GM12878 (cell line): ENCODE data around the gene DIS3L2. TPM values are rescaled to one million over a fixed set of nuclear protein-coding genes. Genes with fewer than 3 reads are reported as not detected.

Experiments
- ATAC-seq: fragments of 200-7000 bp; cut with Tn5 transposase; 3 replicates; pipeline ENCODE4 v1.9.1; 2020; ENCODE audit warnings: mild to moderate bottlenecking, moderate library complexity
- BruUV-seq: library from RNA; stranded (reverse); fragments of 400-500 nt; replicated peaks from 2 replicates; lab custom pipeline; 2021; lab: Mats Ljungman, UMichigan
- CTCF ChIA-PET: fragments of 300-600 bp; sonication (Branson Sonifier 250); formaldehyde crosslinking; extraction: SDS; loops from one replicate; lab custom pipeline; 2021; ENCODE audit warnings: inconsistent platforms; lab: Yijun Ruan, JAX
- POLR2A ChIA-PET: fragments of 350-600 bp; formaldehyde crosslinking; extraction: SDS; loops from one replicate; lab custom pipeline; 2021; ENCODE audit warnings: inconsistent platforms; lab: Charles Lee
- RAD21 ChIA-PET: fragments of 300-600 bp; sonication (Branson Sonifier 250); formaldehyde crosslinking; loops from one replicate; lab custom pipeline; 2023; ENCODE audit warnings: antibody characterized with exemption; ENCODE audit not compliant: unreplicated experiment; lab: Charles Lee
- SMC1A ChIA-PET: fragments of 300-600 bp; sonication (Branson Sonifier 250); formaldehyde crosslinking; loops from one replicate; lab custom pipeline; 2023; ENCODE audit not compliant: unreplicated experiment, uncharacterized antibody; lab: Charles Lee
- DNase-seq: peaks from one replicate; pipeline ENCODE4 v3.0.0-alpha.2; 2011; ENCODE audit warnings: low read depth, low spot score
- FAIRE-seq: peaks from 3 replicates; lab custom pipeline; 2011; peaks lifted over from hg19 to GRCh38; lab: Jason Lieb, UNC
- H2AFZ ChIP-seq: 2 replicates; pipeline ENCODE4 v1.6.0; 2011; ENCODE audit warnings: low read depth, low read length, control low read depth; ENCODE audit not compliant: control insufficient read depth
- H3K27ac ChIP-seq: 2 replicates; pipeline ENCODE4 v1.5.1; 2011; ENCODE audit warnings: control low read depth; ENCODE audit not compliant: control insufficient read depth, insufficient read depth
- H3K27me3 ChIP-seq, 2 experiments: replicated peaks in 1 of 2; 2 replicates each; pipeline versions ENCODE4 v1.6.0 to v1.6.1; 2011; ENCODE audit warnings: low read length in 1 of 2; ENCODE audit not compliant: control insufficient read depth in 2 of 2, insufficient read depth in 2 of 2
- H3K36me3 ChIP-seq, 2 experiments: 2 replicates each; pipeline ENCODE4 v1.5.1; 2011; ENCODE audit warnings: low read length in 1 of 2; ENCODE audit not compliant: control insufficient read depth in 2 of 2, insufficient read depth in 2 of 2
- H3K4me1 ChIP-seq: 2 replicates; pipeline ENCODE4 v1.6.1; 2011; ENCODE audit warnings: mild to moderate bottlenecking, low read length, moderate library complexity, mixed read lengths; ENCODE audit not compliant: control insufficient read depth, insufficient read depth
- H3K4me2 ChIP-seq: 2 replicates; pipeline ENCODE4 v1.6.0; 2011; ENCODE audit warnings: control low read depth; ENCODE audit not compliant: control insufficient read depth, insufficient read depth
- H3K4me3 ChIP-seq: fragments of 200-600 bp; sonication (generic); 2 replicates; pipeline ENCODE4 v1.5.1; 2016
- H3K79me2 ChIP-seq: 2 replicates; pipeline ENCODE4 v1.6.0; 2011; ENCODE audit warnings: low read length; ENCODE audit not compliant: control insufficient read depth, insufficient read depth
- H3K9ac ChIP-seq: 2 replicates; pipeline ENCODE4 v1.8.0; 2011; ENCODE audit warnings: low read length, control low read depth, mixed read lengths; ENCODE audit not compliant: control insufficient read depth, insufficient read depth
- H3K9me3 ChIP-seq: replicated peaks from 3 replicates; pipeline ENCODE4 v1.5.1; 2011; ENCODE audit warnings: mild to moderate bottlenecking, low read length; ENCODE audit not compliant: control insufficient read depth, insufficient read depth
- H4K20me1 ChIP-seq: 2 replicates; pipeline ENCODE4 v1.6.0; 2011; ENCODE audit not compliant: control insufficient read depth, insufficient read depth
- BCLAF1 ChIP-seq: fragments of 450-650 bp; IDR thresholded peaks from 2 replicates; pipeline ENCODE4 v1.6.1; 2017; ENCODE audit warnings: antibody characterized with exemption, mild to moderate bottlenecking, moderate library complexity
- BMI1 ChIP-seq: fragments of 450-650 bp; IDR thresholded peaks from 2 replicates; pipeline ENCODE4 v1.6.1; 2016; ENCODE audit warnings: mild to moderate bottlenecking, moderate library complexity, borderline replicate concordance
- EED ChIP-seq: sonication (generic); IDR thresholded peaks from 2 replicates; pipeline ENCODE4 v1.6.1; 2016; ENCODE audit warnings: antibody characterized with exemption, low read depth
- MLLT1 ChIP-seq: fragments of 450-650 bp; IDR thresholded peaks from 2 replicates; pipeline ENCODE4 v1.6.1; 2016; ENCODE audit warnings: mild to moderate bottlenecking
- MTA2 ChIP-seq: fragments of 450-650 bp; IDR thresholded peaks from 2 replicates; pipeline ENCODE4 v1.6.1; 2016; ENCODE audit warnings: low read depth, mild to moderate bottlenecking, moderate library complexity
- NRF1 ChIP-seq: conservative IDR thresholded peaks from 2 replicates; pipeline ENCODE4 v1.6.1; 2011; ENCODE audit warnings: mild to moderate bottlenecking, low read depth, low read length, improper control_type of control experiment
- PRDM15 ChIP-seq: fragments of 450-650 bp; formaldehyde crosslinking; IDR thresholded peaks from 2 replicates; pipeline ENCODE4 v1.4.0; 2020; ENCODE audit warnings: mild to moderate bottlenecking, moderate library complexity
- RB1 ChIP-seq: fragments of 450-650 bp; formaldehyde crosslinking; IDR thresholded peaks from 2 replicates; pipeline ENCODE4 v1.6.1; 2017; ENCODE audit warnings: mild to moderate bottlenecking, borderline replicate concordance
- RFX5 ChIP-seq: IDR thresholded peaks from 2 replicates; pipeline ENCODE4 v1.6.1; 2011; ENCODE audit warnings: low read depth, low read length, improper control_type of control experiment
- SIN3A ChIP-seq: IDR thresholded peaks from 2 replicates; pipeline ENCODE4 v1.6.1; 2012; ENCODE audit warnings: low read depth, low read length, improper control_type of control experiment
- SMC3 ChIP-seq: IDR thresholded peaks from 2 replicates; pipeline ENCODE4 v1.6.1; 2011; ENCODE audit warnings: low read length, improper control_type of control experiment, borderline replicate concordance
- SUPT20H ChIP-seq: IDR thresholded peaks from 2 replicates; pipeline ENCODE4 v1.6.1; 2011; ENCODE audit warnings: low read depth, mild to moderate bottlenecking, low read length, moderate library complexity, borderline replicate concordance; ENCODE audit not compliant: control insufficient read depth
- USF2 ChIP-seq: IDR thresholded peaks from 2 replicates; pipeline ENCODE4 v1.6.1; 2011; ENCODE audit warnings: low read depth, low read length, improper control_type of control experiment, borderline replicate concordance
- WGBS: methylation state at CpG from one replicate; pipeline ENCODE4 v1.1.6; 2016; ENCODE audit warnings: low lambda C conversion rate; ENCODE audit not compliant: insufficient replicate concordance, insufficient coverage; ENCODE audit errors: missing lambda C conversion rate; 5-methylcytosine and 5-hydroxymethylcytosine counted together
- in situ Hi-C: fragments of 300-500 bp; cut with MboI; formaldehyde crosslinking; loops from 9 replicates; pipeline ENCODE4 v1.14.3; 2018; ENCODE audit warnings: mixed read lengths
- intact Hi-C: fragments of 100-400 bp; cut with micrococcal nuclease; formaldehyde crosslinking; loops from one replicate; pipeline ENCODE4 v1.14.2; 2022; ENCODE audit not compliant: unreplicated experiment
- polyA plus RNA-seq, 11 experiments: library from polyadenylated mRNA; depleted of rRNA in 4 of 11; unstranded in 6 of 11; stranded (reverse) in 5 of 11; fragments of >200 nt; fragmentation: Nextera tagmentation in 4 of 11; fragmentation: Illumina TruSeq in 1 of 11; extraction: Ambion mirVana in 4 of 11; extraction: Trizol in 1 of 11; gene quantifications; 1 replicate in 1 of 11; 2 replicates in 10 of 11; pipeline versions ENCODE4 v1.2.1 to v1.2.3, GENCODE V29; 2011 to 2016; ENCODE audit warnings: inconsistent platforms in 2 of 11, missing spikeins in 2 of 11, low read depth in 1 of 11
- total RNA-seq, 4 experiments: library from RNA; depleted of rRNA in 3 of 4; stranded (reverse); fragments of >200 nt in 3 of 4; fragmentation: Illumina TruSeq in 1 of 4; extraction: Trizol in 1 of 4; gene quantifications; 2 replicates each; pipeline versions ENCODE4 v1.2.1 to v1.2.3, GENCODE V29; 2013 to 2021

DIS3L2 gene
- total and polyA plus RNA-seq, 10 of the 15 experiments (the other 5 are each of a cell fraction or from before 2014, with no cell fraction given): 3.5 to 27.1 (median 16.0) TPM

GRCh38 chr2:232219932-232220331, 258.4 kb downstream of the DIS3L2 start (continued):
- TF ChIP-seq PRDM15 (CRISPR knock-in tag): no peak
- no peak for TF ChIP-seq SUPT20H
- no peak for TF ChIP-seq BCLAF1
- TF ChIP-seq EED: no peak
- no peak for TF ChIP-seq NRF1

- ChIA-PET CTCF (interaction anchor here (0.6 kb wide), 1 partner anchor 9 kb away, joined by 3 read pairs; no protein-coding TSS in a partner anchor), SMC1A (interaction anchor here (1.0 kb wide), 1 partner anchor 94 kb away, joined by 3 read pairs; no protein-coding TSS in a partner anchor), POLR2A (no interaction called here), RAD21 (interaction anchor here (0.6 kb wide), 1 partner anchor 441 kb away, joined by 3 read pairs; no protein-coding TSS in a partner anchor)
- FAIRE-seq: no peak
- Histone ChIP-seq H3K9me3 (no peaks in the 10 kb centered on the region), H3K9ac (no peak overlapping the region), H3K4me1 (no peaks in the 10 kb centered on the region; the same call in 1 of the 2 replicates), H3K4me2 (no peak overlapping the region), H2AFZ (no peak overlapping the region), H3K79me2 (no peaks in the 10 kb centered on the region), H3K27me3 (no peaks in the 10 kb centered on the region), H3K36me3 (no peaks in the 10 kb centered on the region), H3K27ac (no peak overlapping the region), H4K20me1 (no peaks in the 10 kb centered on the region), H3K4me3 (no peak overlapping the region)
- intact Hi-C loops: no loop called here
- 48% methylated on average over 2 of the region's 2 CpGs for WGBS
- no TSS peak for BruUV-seq
- no peak for ATAC-seq
- in situ Hi-C loops: no loop called here
- DNase-seq: no peak
- TF ChIP-seq MLLT1 (no peak), SIN3A (no peak), RFX5 (no peak), BMI1 (no peak), USF2 (no peak), SMC3 (no peak), RB1 (no peak), SUPT20H (no peak), MTA2 (no peak)
These were observed 263.9 kb downstream of the DIS3L2 start for GRCh38 chr2:232225429-232225828.
